HG02852 (cell line): ENCODE results near the gene TTC7B.

ENCODE experiments used
- ATAC-seq: cut with Tn5 transposase; IDR thresholded peaks from one replicate; pipeline ENCODE4 v1.9.1; 2021; ENCODE audit warnings: mild to moderate bottlenecking, moderate library complexity; ENCODE audit not compliant: unreplicated experiment

Gene TTC7B

DNA sequence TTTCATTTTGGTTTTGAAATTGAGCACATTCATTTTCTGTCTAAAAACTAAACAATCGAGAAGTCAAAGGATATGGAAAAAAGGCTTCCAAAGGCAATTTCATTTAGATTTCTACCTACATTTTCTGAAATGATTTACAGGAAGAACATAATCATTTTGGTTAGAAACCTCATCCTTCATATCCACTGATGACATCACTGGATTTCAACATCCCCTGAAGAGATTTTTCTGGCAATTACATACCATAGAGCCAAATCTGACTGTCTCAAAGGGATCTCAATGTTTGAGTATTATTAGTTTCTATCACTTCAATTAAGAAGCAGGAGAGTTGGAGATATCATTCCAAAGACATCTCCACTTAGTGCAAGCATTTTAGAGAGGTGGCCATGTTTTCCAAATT, 137.8 kb downstream of the TTC7B start:
- ATAC-seq, result no peak

DNA sequence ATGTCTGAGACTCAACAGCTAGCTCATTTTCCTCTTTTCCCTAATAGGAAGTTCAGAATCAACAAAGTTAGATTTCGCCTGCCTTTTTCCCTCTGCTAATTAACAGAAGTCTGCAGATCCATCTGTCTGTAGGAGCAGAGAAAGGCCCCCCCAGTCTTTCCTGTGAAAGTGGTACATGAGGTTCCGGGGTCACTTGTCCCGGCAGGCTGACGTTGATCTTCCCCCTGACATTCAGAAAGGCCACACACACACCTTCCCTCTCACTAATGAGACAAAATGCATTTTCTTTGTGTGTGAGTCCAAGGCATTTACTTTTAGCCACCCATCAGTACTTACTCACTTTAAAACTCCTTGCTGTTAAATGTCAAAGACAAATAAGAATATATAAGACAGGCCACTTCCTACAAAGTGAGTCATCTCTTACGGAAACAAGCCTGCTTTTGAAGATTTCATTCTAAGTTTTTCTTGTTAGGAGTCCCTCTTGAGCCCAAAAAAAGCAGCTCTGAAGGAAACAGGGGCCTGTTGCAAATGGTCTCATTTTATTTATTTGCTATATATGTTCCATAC, 138.7 kb downstream of the TTC7B start:
- no peak for ATAC-seq

DNA sequence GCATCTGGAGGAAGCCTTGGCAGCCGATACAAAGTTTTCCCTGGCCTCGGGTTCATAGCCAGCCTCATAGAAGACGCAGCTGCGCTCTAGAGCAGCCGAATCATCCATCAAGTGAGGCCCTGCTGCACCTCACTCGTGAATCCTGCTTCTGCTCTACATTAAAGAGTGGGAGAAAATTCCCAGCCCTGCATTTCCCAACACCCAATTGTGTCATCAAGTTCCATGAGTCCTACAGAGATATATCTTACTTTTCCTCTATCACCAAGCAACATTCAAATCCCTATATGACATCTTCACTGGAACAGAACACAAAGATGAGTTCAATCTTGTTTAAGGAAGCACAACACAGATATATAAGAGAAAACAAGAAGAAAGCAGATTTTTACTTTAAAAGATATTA, 139.3 kb downstream of the TTC7B start:
- no peak for ATAC-seq

- no peak for ATAC-seq
These were observed 139.9 kb downstream of the TTC7B start for GRCh38 chr14:90676356-90676755.

GRCh38 chr14:90675399-90675798, 140.8 kb downstream of the TTC7B start:
- no peak for ATAC-seq

- no peak for ATAC-seq
These were observed 141.5 kb downstream of the TTC7B start for GRCh38 chr14:90674716-90675115.

DNA sequence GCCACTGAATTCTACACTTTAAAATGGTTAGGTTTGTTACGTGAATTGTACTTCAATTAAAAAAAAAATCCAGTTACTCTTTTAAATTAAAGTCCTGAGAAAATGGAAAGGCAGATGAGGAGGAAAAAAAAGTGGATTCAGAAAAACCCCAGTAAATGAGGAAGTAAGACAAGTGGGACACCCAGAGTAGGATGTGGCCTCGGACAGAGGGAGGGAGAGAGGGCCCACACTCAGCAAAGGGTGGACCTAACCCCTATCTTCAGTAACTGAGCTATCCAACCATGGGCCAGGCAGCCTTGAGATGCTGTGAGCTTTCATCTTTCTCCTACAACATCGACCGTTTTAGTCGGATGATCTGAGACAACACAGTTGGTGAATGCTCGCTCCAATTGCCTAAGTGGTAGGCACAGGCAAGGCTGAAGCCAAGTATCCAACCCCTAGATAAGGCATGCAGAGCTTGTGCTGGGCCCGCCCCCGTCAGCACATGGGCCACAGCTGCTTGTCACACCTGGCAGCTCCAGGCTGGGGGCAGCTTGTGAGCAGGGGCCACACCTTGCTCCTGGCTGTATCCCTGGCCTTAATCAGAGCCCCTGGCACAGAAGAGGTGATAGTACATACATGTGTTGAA, 142.1 kb downstream of the TTC7B start:
- no peak for ATAC-seq

DNA sequence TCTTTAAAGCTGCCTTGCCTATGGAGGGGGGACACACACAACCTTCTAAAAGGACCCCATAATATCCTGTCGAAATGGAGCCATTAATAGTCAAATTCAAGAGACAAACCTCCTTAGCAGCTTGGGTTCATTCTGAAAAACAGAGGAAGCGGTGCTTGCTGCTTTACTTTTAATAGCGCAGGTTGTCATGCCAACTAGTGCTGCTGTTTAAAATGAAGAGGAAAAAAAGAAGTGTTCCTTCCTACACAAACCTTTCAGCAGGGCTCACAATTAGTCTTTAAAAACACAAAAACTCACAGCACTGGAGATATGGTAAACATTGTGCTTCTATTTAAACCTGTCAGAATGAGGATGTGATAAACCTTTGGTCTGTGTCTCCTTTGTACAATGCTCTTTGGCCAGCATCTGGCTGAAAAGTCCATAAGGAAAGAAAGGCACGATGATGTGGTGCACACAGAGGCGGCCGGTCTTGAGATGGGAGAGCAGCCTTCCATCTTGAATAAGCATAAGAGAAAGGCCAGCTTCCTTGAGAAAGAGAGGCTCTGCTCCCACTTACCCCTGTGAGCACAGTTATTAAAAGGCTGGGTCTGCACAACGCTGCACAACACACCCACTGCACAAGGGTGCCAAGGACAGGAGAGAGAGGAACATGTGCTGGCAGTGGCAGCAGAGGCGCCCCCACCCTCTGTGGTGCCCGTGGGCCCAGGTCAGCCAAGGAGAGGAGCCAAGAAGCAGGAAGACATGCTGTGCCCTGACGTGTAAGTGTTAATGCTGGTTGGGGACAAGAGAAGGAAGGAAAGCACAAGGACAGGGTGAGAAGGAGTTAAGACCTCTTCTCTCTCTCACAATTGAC, 144.6 kb downstream of the TTC7B start:
- no peak for ATAC-seq

DNA sequence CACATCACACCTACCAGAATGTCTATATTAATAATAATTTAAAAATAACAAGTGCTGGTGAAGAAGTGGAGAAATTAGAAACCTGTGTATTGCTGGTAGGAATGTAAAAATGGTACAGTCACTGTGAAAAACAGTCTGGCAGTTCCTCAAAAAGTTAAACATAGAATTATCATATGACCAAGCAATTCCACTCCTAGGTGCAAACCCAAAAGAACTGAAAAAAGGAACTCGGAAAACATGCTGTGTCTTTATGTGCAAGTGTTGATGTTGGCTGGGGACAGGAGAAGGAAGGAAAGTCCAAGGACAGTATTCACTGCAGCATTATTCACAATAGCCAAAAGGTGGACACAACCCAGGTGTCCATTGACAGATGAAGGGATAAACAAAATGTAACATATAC, 146.5 kb downstream of the TTC7B start:
- ATAC-seq, result no peak

- ATAC-seq, result no peak
These were observed 149.7 kb downstream of the TTC7B start for GRCh38 chr14:90666571-90666970.

- ATAC-seq, result no peak
These were observed 150.8 kb downstream of the TTC7B start for GRCh38 chr14:90665321-90666000.

DNA sequence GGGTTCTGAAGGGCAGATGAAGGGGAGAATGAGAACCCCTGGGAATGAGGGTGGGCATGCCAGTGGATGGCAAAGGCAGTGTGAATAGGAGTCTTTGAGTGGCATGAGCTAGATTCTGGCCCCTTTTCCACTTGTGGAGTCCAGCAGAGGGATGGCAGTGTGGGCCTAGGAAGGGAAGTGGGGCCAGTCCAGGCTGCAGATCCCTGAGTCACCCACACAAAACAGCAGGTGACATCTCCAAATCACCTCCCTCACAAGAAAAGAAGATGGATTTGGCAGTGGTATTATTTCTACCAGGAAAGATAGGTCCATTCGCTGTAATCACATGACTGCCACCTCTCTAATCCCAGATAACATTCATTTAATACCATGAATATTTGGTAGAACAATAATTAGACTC, 151.3 kb downstream of the TTC7B start:
- no peak for ATAC-seq

GRCh38 chr14:90663680-90664079, 152.6 kb downstream of the TTC7B start:
- no peak for ATAC-seq

GRCh38 chr14:90663140-90663539, 153.1 kb downstream of the TTC7B start:
- no peak for ATAC-seq

DNA sequence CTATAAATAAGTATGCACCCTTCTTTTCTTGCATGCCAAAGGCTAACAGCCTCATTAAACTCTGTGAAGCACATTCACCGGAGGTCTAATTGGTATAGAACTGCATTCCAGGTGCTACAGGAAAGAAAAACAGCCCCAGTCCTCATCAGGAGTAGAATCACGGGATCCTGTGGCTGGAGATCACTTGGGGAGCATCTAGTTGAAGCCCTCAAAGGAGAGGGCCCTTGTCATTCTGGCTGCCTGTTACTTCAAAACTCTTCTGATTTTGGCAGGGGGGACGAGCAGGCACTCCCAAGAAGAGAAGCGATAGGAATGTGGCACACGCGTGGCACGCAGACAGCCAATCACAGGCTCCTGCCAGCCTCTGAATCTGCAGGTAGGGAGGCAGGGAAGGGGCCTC, 154.4 kb downstream of the TTC7B start:
- ATAC-seq, result no peak

DNA sequence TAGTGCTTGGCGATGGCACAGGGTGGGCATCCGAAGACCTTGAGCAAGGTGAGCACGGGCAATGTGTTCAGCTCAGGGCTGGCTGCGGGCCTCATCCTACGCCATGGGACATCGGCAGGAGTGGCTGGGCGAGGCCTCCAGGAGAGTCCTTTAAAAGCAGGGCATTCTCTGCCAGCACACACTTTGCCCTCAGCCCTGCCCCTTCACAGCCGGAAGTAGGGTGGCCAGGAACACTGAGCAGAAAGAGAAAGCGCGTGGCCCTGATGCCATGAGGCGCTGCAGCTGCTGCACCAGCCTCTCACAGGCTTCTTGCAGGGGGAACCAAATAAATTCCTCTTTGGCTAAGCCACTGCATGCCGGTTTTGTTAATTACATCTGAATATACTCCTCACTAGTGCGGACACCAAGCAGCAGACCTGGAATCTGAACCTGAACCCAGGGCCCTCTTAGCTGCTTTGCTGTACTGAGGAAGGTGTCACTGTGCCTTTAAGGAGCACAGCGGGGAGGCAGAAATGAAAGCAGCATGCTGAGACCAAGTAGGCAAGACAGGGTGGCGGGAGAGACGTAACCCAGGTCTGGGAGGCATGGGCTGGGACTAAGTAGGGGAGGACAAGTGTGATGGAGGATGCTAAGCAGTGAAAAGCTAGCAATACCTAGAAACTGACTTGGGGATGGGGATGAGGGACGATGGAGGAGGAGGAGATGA, 155.2 kb downstream of the TTC7B start:
- ATAC-seq, result no peak

DNA sequence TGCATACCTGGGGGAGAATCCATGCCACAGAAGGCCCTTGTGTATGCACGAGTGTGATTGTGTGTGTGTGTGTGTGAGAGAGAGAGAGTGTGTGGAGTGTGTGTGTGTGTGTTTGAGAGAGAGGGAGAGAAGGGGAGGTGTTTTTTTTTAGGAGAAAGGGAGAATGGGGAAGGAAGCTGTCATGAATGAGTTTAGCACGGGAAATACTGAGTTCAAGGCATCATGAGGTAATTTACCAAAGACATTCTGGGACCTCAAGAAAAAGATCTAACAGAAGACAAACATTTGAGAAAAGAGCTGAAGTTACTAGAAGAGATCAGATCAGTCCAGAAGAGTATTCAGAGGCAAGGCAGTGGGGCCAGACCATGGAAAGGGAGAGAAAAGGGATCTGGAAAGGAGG, 157.1 kb downstream of the TTC7B start:
- no peak for ATAC-seq

GRCh38 chr14:90658541-90658967, 157.7 kb downstream of the TTC7B start:
- peak; percentile 72 for ATAC-seq

DNA sequence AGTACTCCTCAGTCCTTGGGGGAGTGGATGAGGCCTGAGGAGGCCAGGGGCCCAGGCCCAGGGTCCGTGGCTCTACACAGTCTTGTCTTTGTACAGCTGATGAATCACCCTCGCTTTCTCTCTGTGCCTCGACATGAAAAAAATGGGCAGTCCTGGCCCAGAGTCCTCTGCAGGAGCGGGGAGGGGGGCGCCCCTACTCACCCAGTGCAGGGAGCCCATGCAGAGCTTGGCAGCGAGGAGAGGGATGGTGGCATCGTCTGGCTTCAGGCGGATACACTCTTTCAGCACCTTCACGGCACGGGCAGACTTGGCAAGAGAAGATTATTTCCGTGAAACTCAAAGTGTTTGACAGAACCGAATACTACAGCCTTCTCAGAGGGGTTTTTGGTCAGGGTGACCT, 159.3 kb downstream of the TTC7B start:
- no peak for ATAC-seq

GRCh38 chr14:90655829-90656228, 160.4 kb downstream of the TTC7B start:
- ATAC-seq, result no peak

DNA sequence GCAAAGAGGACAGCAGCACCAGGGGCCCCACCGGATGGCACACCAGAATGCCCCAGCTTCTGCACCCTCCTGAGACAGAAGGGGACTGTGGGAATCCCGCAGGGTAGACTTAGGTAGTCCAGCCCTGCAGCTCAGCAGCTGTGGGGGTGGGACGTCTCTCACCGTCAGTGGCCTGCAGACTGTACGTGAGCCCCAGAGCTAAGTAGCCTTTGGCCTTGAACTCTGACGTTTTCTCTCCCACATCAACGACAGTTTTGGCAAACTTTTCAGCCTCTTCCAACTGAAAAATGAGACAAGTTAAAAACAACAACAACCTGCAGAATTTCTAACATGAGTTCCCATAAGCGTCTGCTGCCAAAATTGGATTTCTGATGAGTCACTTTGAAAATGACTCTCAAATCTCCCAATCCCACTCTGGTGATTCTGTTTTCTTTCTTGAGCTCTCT, 161.4 kb downstream of the TTC7B start:
- ATAC-seq, result no peak
